ENCODE measurements around the gene MSH2.

GRCh38 chr2:47471429-47472116 is 68.6 kb downstream of the MSH2 start:
- TF ChIP-seq CTCF (IDR thresholded peaks at IDR 0.05 in 8 of 11, conservative IDR thresholded peaks at IDR 0.05 in 3 of 11) (no peak), POLR2A (IDR thresholded peaks at IDR 0.05) (no peak)

Data from spleen (tissue), 7 donors.